GM23338 (cell line): ENCODE results near the gene CLCN2. TPM values are rescaled to one million over a fixed set of nuclear protein-coding genes. Genes with fewer than 3 reads are reported as not detected.

Source experiments
- ATAC-seq: fragments of 200-7000 bp; cut with Tn5 transposase; 3 replicates; pipeline ENCODE4 v1.9.1; 2020
- DNase-seq: peaks from one replicate; pipeline ENCODE4 v3.0.0-alpha.2; 2015; ENCODE audit warnings: low spot score
- H2AFZ ChIP-seq: fragments of 200-600 bp; sonication (generic); 2 replicates; pipeline ENCODE4 v1.8.0; 2016; ENCODE audit warnings: antibody characterized with exemption, mild to moderate bottlenecking, moderate library complexity
- H3F3A ChIP-seq: fragments of 200-600 bp; sonication (generic); replicated peaks from 2 replicates; pipeline ENCODE4 v1.8.0; 2017; ENCODE audit warnings: antibody characterized with exemption, mixed run types, low read depth
- H3K27ac ChIP-seq: fragments of 200-600 bp; sonication (generic); 2 replicates; pipeline ENCODE4 v1.6.1; 2016; ENCODE audit warnings: low read depth
- H3K27me3 ChIP-seq: fragments of 200-600 bp; sonication (generic); 2 replicates; pipeline ENCODE4 v1.8.0; 2016; ENCODE audit warnings: mild to moderate bottlenecking, mixed run types, moderate library complexity; ENCODE audit not compliant: insufficient read depth
- H3K36me3 ChIP-seq: fragments of 200-600 bp; sonication (generic); 2 replicates; pipeline ENCODE4 v1.8.0; 2016; ENCODE audit warnings: mild to moderate bottlenecking; ENCODE audit not compliant: insufficient read depth
- H3K4me1 ChIP-seq: fragments of 200-600 bp; sonication (generic); 2 replicates; pipeline ENCODE4 v1.8.0; 2016; ENCODE audit warnings: mild to moderate bottlenecking, moderate library complexity; ENCODE audit not compliant: insufficient read depth
- H3K4me2 ChIP-seq: fragments of 200-600 bp; sonication (generic); 2 replicates; pipeline ENCODE4 v1.7.1; 2017; ENCODE audit warnings: mixed run types
- H3K4me3 ChIP-seq: fragments of 200-600 bp; sonication (generic); 2 replicates; pipeline ENCODE4 v1.6.1; 2016; ENCODE audit warnings: mixed run types
- H3K79me2 ChIP-seq: fragments of 200-600 bp; sonication (generic); replicated peaks from 2 replicates; pipeline ENCODE4 v1.8.0; 2017; ENCODE audit warnings: mild to moderate bottlenecking; ENCODE audit not compliant: insufficient read depth
- H3K9me2 ChIP-seq: fragments of 200-600 bp; sonication (generic); 2 replicates; pipeline ENCODE4 v1.8.0; 2017; ENCODE audit not compliant: insufficient read depth
- H4K20me1 ChIP-seq: fragments of 200-600 bp; sonication (generic); replicated peaks from 2 replicates; pipeline ENCODE4 v1.8.0; 2017; ENCODE audit warnings: mild to moderate bottlenecking; ENCODE audit not compliant: insufficient read depth
- H3K27ac Mint-ChIP-seq: 2 replicates; pipeline ENCODE4 v1.8.0; 2020; ENCODE audit warnings: inconsistent platforms, mild to moderate bottlenecking, moderate library complexity, mixed read lengths
- H3K27me3 Mint-ChIP-seq: 3 replicates; pipeline ENCODE4 v1.8.0; 2022; ENCODE audit warnings: low read depth, mild to moderate bottlenecking, moderate library complexity, mixed read lengths, inconsistent platforms; ENCODE audit not compliant: insufficient read depth, poor library complexity
- H3K36me3 Mint-ChIP-seq: 3 replicates; pipeline ENCODE4 v1.8.0; 2021; ENCODE audit warnings: low read depth, mild to moderate bottlenecking, inconsistent platforms, moderate library complexity, mixed read lengths
- H3K4me1 Mint-ChIP-seq: 3 replicates; pipeline ENCODE4 v1.8.0; 2020; ENCODE audit warnings: mild to moderate bottlenecking, inconsistent platforms, mixed read lengths
- H3K4me3 Mint-ChIP-seq: 3 replicates; pipeline ENCODE4 v1.8.0; 2021; ENCODE audit warnings: moderate library complexity, mild to moderate bottlenecking, inconsistent platforms, mixed read lengths
- H3K9me3 Mint-ChIP-seq: 3 replicates; pipeline ENCODE4 v1.8.0; 2020; ENCODE audit warnings: moderate library complexity, mild to moderate bottlenecking, inconsistent platforms, mixed read lengths
- CREB1 ChIP-seq: fragments of 250-450 bp; sonication (Bioruptor Pico); IDR thresholded peaks from 2 replicates; pipeline ENCODE4 v1.5.0; 2020; ENCODE audit warnings: low read depth, mild to moderate bottlenecking, moderate library complexity
- EZH2 ChIP-seq: fragments of 200-600 bp; sonication (generic); IDR thresholded peaks from one replicate; pipeline ENCODE4 v1.8.0; 2017; ENCODE audit warnings: antibody characterized with exemption, mild to moderate bottlenecking, low read depth; ENCODE audit not compliant: unreplicated experiment
- EZH2phosphoT487 ChIP-seq: fragments of 200-600 bp; sonication (generic); IDR thresholded peaks from one replicate; pipeline ENCODE4 v1.8.1; 2018; ENCODE audit warnings: antibody characterized with exemption; ENCODE audit not compliant: unreplicated experiment
- JUNB ChIP-seq: IDR thresholded peaks from one replicate; pipeline ENCODE4 v1.6.1; 2016; ENCODE audit warnings: antibody characterized with exemption; ENCODE audit not compliant: unreplicated experiment
- NANOG ChIP-seq: IDR thresholded peaks from 2 replicates; pipeline ENCODE4 v1.6.1; 2016; ENCODE audit warnings: antibody characterized with exemption, borderline replicate concordance
- POLR2AphosphoS5 ChIP-seq: IDR thresholded peaks from 2 replicates; pipeline ENCODE4 v1.6.1; 2016; ENCODE audit warnings: antibody characterized with exemption, low read depth
- STAT1 ChIP-seq: IDR thresholded peaks from one replicate; pipeline ENCODE4 v1.6.1; 2016; ENCODE audit warnings: antibody characterized with exemption; ENCODE audit not compliant: unreplicated experiment
- ZNF114 ChIP-seq: fragments of 250-450 bp; sonication (Bioruptor Pico); IDR thresholded peaks from 2 replicates; pipeline ENCODE4 v1.5.0; 2020; ENCODE audit warnings: mild to moderate bottlenecking, moderate library complexity
- ZNF331 ChIP-seq: fragments of 250-450 bp; sonication (Bioruptor Pico); IDR thresholded peaks from 2 replicates; pipeline ENCODE4 v1.5.0; 2020; ENCODE audit warnings: low read depth, mild to moderate bottlenecking, moderate library complexity
- polyA plus RNA-seq: library from polyadenylated mRNA; unstranded; fragments of >200 nt; fragmentation: Nextera tagmentation; extraction: Ambion mirVana; gene quantifications from 2 replicates; pipeline ENCODE4 v1.2.1, GENCODE V29; 2016
- total RNA-seq: library from RNA; depleted of rRNA; stranded (reverse); fragments of >200 nt; shearing (Covaris generic); gene quantifications from 2 replicates; pipeline ENCODE4 v1.2.3, GENCODE V29; 2014
- TF ChIP-seq, protein P1 (sequence below): IDR thresholded peaks from one replicate; pipeline ENCODE4 v1.6.1; 2018; ENCODE audit warnings: antibody characterized with exemption; ENCODE audit not compliant: unreplicated experiment
- TF ChIP-seq, protein P2 (sequence below): fragments of 250-450 bp; sonication (Bioruptor Pico); IDR thresholded peaks from 2 replicates; pipeline ENCODE4 v1.5.0; 2020; ENCODE audit warnings: mild to moderate bottlenecking, moderate library complexity
- TF ChIP-seq, protein P3 (sequence below): IDR thresholded peaks from 2 replicates; pipeline ENCODE4 v1.6.1; 2016; ENCODE audit warnings: antibody characterized with exemption
- TF ChIP-seq, protein P4 (sequence below), 2 experiments: fragments of 200-600 bp in 1 of 2; sonication (generic) in 1 of 2; conservative IDR thresholded peaks; 2 replicates each; pipeline versions ENCODE4 v1.5.1 to v1.6.1; 2016 to 2017; ENCODE audit warnings: antibody characterized with exemption in 2 of 2, low read depth in 2 of 2, mild to moderate bottlenecking in 2 of 2, moderate library complexity in 1 of 2

CLCN2 gene
- total and polyA plus RNA-seq, 2 experiments from 2014 or later = 7.0 to 9.2 TPM

DNA sequence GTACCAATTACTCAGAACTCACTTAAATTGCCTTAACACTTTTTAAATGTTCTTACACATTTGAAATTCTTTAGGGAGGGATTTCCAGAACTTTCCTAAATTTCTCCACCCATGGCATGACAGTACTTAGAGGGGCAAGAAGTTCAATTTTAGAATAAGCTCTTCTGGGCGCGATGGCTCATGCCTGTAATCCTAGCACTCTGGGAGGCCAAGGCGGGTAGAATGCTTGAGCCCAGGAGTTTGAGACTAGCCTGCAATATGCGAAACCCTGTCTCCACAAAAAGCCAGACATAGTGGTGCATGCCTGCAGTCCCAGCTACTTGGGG, 13.4 kb downstream of the CLCN2 start:
- peaks cover 22% of the 10 kb centered on the region for H3K4me1 Mint-ChIP-seq
- Histone ChIP-seq H3K4me2 (no peak overlapping the region), H3K9me2 (no peaks in the 10 kb centered on the region), H3K27ac (peak overlapping the region; percentile 59; the same call in 1 of the 2 replicates), H3K27me3 (no peaks in the 10 kb centered on the region), H2AFZ (no peak overlapping the region), H3K4me3 (no peak overlapping the region), H4K20me1 (peaks cover 7% of the 10 kb centered on the region; the same call in 1 of the 2 replicates), H3K36me3 (no peaks in the 10 kb centered on the region), H3F3A (no peaks in the 10 kb centered on the region), H3K4me1 (peaks cover 10% of the 10 kb centered on the region; the same call in 1 of the 2 replicates), H3K79me2 (no peaks in the 10 kb centered on the region)
- no peaks in the 10 kb centered on the region for H3K9me3 Mint-ChIP-seq
- H3K27me3 Mint-ChIP-seq = peaks cover 8% of the 10 kb centered on the region
- H3K27ac Mint-ChIP-seq = no peak overlapping the region
- TF ChIP-seq, protein P1, sequence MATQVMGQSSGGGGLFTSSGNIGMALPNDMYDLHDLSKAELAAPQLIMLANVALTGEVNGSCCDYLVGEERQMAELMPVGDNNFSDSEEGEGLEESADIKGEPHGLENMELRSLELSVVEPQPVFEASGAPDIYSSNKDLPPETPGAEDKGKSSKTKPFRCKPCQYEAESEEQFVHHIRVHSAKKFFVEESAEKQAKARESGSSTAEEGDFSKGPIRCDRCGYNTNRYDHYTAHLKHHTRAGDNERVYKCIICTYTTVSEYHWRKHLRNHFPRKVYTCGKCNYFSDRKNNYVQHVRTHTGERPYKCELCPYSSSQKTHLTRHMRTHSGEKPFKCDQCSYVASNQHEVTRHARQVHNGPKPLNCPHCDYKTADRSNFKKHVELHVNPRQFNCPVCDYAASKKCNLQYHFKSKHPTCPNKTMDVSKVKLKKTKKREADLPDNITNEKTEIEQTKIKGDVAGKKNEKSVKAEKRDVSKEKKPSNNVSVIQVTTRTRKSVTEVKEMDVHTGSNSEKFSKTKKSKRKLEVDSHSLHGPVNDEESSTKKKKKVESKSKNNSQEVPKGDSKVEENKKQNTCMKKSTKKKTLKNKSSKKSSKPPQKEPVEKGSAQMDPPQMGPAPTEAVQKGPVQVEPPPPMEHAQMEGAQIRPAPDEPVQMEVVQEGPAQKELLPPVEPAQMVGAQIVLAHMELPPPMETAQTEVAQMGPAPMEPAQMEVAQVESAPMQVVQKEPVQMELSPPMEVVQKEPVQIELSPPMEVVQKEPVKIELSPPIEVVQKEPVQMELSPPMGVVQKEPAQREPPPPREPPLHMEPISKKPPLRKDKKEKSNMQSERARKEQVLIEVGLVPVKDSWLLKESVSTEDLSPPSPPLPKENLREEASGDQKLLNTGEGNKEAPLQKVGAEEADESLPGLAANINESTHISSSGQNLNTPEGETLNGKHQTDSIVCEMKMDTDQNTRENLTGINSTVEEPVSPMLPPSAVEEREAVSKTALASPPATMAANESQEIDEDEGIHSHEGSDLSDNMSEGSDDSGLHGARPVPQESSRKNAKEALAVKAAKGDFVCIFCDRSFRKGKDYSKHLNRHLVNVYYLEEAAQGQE = no peak
- TF ChIP-seq POLR2AphosphoS5 (no peak), NANOG (no peak), EZH2phosphoT487 (no peak), CREB1 (CRISPR knock-in tag) (no peak), EZH2 (no peak), STAT1 (no peak), ZNF331 (CRISPR knock-in tag) (no peak), ZNF114 (no peak), JUNB (no peak)
- TF ChIP-seq, protein P2, sequence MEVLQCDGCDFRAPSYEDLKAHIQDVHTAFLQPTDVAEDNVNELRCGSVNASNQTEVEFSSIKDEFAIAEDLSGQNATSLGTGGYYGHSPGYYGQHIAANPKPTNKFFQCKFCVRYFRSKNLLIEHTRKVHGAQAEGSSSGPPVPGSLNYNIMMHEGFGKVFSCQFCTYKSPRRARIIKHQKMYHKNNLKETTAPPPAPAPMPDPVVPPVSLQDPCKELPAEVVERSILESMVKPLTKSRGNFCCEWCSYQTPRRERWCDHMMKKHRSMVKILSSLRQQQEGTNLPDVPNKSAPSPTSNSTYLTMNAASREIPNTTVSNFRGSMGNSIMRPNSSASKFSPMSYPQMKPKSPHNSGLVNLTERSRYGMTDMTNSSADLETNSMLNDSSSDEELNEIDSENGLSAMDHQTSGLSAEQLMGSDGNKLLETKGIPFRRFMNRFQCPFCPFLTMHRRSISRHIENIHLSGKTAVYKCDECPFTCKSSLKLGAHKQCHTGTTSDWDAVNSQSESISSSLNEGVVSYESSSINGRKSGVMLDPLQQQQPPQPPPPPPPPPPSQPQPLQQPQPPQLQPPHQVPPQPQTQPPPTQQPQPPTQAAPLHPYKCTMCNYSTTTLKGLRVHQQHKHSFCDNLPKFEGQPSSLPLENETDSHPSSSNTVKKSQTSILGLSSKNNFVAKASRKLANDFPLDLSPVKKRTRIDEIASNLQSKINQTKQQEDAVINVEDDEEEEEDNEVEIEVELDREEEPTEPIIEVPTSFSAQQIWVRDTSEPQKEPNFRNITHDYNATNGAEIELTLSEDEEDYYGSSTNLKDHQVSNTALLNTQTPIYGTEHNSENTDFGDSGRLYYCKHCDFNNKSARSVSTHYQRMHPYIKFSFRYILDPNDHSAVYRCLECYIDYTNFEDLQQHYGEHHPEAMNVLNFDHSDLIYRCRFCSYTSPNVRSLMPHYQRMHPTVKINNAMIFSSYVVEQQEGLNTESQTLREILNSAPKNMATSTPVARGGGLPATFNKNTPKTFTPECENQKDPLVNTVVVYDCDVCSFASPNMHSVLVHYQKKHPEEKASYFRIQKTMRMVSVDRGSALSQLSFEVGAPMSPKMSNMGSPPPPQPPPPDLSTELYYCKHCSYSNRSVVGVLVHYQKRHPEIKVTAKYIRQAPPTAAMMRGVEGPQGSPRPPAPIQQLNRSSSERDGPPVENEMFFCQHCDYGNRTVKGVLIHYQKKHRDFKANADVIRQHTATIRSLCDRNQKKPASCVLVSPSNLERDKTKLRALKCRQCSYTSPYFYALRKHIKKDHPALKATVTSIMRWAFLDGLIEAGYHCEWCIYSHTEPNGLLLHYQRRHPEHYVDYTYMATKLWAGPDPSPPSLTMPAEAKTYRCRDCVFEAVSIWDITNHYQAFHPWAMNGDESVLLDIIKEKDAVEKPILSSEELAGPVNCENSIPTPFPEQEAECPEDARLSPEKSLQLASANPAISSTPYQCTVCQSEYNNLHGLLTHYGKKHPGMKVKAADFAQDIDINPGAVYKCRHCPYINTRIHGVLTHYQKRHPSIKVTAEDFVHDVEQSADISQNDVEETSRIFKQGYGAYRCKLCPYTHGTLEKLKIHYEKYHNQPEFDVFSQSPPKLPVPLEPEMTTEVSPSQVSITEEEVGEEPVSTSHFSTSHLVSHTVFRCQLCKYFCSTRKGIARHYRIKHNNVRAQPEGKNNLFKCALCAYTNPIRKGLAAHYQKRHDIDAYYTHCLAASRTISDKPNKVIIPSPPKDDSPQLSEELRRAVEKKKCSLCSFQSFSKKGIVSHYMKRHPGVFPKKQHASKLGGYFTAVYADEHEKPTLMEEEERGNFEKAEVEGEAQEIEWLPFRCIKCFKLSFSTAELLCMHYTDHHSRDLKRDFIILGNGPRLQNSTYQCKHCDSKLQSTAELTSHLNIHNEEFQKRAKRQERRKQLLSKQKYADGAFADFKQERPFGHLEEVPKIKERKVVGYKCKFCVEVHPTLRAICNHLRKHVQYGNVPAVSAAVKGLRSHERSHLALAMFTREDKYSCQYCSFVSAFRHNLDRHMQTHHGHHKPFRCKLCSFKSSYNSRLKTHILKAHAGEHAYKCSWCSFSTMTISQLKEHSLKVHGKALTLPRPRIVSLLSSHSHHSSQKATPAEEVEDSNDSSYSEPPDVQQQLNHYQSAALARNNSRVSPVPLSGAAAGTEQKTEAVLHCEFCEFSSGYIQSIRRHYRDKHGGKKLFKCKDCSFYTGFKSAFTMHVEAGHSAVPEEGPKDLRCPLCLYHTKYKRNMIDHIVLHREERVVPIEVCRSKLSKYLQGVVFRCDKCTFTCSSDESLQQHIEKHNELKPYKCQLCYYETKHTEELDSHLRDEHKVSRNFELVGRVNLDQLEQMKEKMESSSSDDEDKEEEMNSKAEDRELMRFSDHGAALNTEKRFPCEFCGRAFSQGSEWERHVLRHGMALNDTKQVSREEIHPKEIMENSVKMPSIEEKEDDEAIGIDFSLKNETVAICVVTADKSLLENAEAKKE (CRISPR knock-in tag) = no peak
- TF ChIP-seq, protein P3, sequence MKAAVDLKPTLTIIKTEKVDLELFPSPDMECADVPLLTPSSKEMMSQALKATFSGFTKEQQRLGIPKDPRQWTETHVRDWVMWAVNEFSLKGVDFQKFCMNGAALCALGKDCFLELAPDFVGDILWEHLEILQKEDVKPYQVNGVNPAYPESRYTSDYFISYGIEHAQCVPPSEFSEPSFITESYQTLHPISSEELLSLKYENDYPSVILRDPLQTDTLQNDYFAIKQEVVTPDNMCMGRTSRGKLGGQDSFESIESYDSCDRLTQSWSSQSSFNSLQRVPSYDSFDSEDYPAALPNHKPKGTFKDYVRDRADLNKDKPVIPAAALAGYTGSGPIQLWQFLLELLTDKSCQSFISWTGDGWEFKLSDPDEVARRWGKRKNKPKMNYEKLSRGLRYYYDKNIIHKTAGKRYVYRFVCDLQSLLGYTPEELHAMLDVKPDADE = no peak
- TF ChIP-seq, protein P4, sequence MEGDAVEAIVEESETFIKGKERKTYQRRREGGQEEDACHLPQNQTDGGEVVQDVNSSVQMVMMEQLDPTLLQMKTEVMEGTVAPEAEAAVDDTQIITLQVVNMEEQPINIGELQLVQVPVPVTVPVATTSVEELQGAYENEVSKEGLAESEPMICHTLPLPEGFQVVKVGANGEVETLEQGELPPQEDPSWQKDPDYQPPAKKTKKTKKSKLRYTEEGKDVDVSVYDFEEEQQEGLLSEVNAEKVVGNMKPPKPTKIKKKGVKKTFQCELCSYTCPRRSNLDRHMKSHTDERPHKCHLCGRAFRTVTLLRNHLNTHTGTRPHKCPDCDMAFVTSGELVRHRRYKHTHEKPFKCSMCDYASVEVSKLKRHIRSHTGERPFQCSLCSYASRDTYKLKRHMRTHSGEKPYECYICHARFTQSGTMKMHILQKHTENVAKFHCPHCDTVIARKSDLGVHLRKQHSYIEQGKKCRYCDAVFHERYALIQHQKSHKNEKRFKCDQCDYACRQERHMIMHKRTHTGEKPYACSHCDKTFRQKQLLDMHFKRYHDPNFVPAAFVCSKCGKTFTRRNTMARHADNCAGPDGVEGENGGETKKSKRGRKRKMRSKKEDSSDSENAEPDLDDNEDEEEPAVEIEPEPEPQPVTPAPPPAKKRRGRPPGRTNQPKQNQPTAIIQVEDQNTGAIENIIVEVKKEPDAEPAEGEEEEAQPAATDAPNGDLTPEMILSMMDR (conservative IDR thresholded peaks at IDR 0.05; ENCODE audit: low read depth in 2 of 2) = no peak
- peaks cover 25% of the 10 kb centered on the region for H3K36me3 Mint-ChIP-seq
- ATAC-seq = no peak
- no peak for DNase-seq
- H3K4me3 Mint-ChIP-seq = no peak overlapping the region
